ENCODE results near the gene STRC. TPM values are rescaled to one million over a fixed set of nuclear protein-coding genes. Genes with fewer than 3 reads are reported as not detected.
"Not testable (repeated sequence)": the region's sequence is repeated elsewhere in the genome, so short reads cannot be mapped to it uniquely, and the experiment has no call there.

Gene STRC
- total and polyA plus RNA-seq, 3 donors from 2014 or later, result 10.1 to 20.1 (median 10.6) TPM

- H3K36me3 ChIP-seq (ENCODE audit: low read depth, missing control alignments); H3K9me3 ChIP-seq; intact Hi-C loops (cut with DNase I; ENCODE audit: low total_unique reads); H3K27me3 ChIP-seq; H3K4me1 ChIP-seq; H3K27ac ChIP-seq; DNase-seq; H3K4me3 ChIP-seq: not testable (repeated sequence)
- 60% methylated on average over 1 of the region's 2 CpGs; no CpG with 5 or more reads in 1 of the 2 donors for WGBS, 2 donors
These were observed 52.0 kb downstream of the STRC start for GRCh38 chr15:43566615-43567014.

- DNase-seq; H3K9me3 ChIP-seq; H3K4me1 ChIP-seq; intact Hi-C loops (cut with DNase I; ENCODE audit: low total_unique reads); H3K4me3 ChIP-seq; H3K27ac ChIP-seq; H3K36me3 ChIP-seq (ENCODE audit: low read depth, missing control alignments); H3K27me3 ChIP-seq: not testable (repeated sequence)
- WGBS, 2 donors, result no CpG with 5 or more reads among the region's 8 CpGs
These were observed 54.8 kb downstream of the STRC start for GRCh38 chr15:43563793-43564192.

- WGBS, 2 donors, result no CpG with 5 or more reads among the region's 3 CpGs
- H3K36me3 ChIP-seq (ENCODE audit: low read depth, missing control alignments); H3K27ac ChIP-seq; H3K27me3 ChIP-seq; DNase-seq; intact Hi-C loops (cut with DNase I; ENCODE audit: low total_unique reads); H3K4me1 ChIP-seq; H3K4me3 ChIP-seq; H3K9me3 ChIP-seq: not testable (repeated sequence)
These were observed 55.8 kb downstream of the STRC start for GRCh38 chr15:43562753-43563152.

- TF ChIP-seq POLR2A (IDR thresholded peaks at IDR 0.05), result no peak
- TF ChIP-seq CTCF (IDR thresholded peaks at IDR 0.05), result no peak
- Histone ChIP-seq H3K27ac (no peak overlapping the region), H3K9me3 (no peaks in the 10 kb centered on the region), H3K4me1 (no peaks in the 10 kb centered on the region), H3K27me3 (no peaks in the 10 kb centered on the region), H3K4me3 (no peak overlapping the region), H3K36me3 (ENCODE audit: low read depth, missing control alignments) (no peaks in the 10 kb centered on the region)
- intact Hi-C loops (cut with DNase I; ENCODE audit: low total_unique reads), result no loop called here
- 64 to 75% methylated on average over 2 of the region's 2 CpGs for WGBS, 2 donors
- no peak for DNase-seq
These were observed 65.6 kb downstream of the STRC start for GRCh38 chr15:43552986-43553385.

GRCh38 chr15:43552256-43552655 is 66.3 kb downstream of the STRC start:
- Histone ChIP-seq H3K9me3 (no peaks in the 10 kb centered on the region), H3K27ac (no peak overlapping the region), H3K27me3 (no peaks in the 10 kb centered on the region), H3K4me3 (no peak overlapping the region), H3K4me1 (no peaks in the 10 kb centered on the region), H3K36me3 (ENCODE audit: low read depth, missing control alignments) (no peaks in the 10 kb centered on the region)
- no peak for DNase-seq
- intact Hi-C loops (cut with DNase I; ENCODE audit: low total_unique reads), result no loop called here
- WGBS, 2 donors, result 93 to 97% methylated on average over 4 of the region's 4 CpGs
- TF ChIP-seq CTCF (IDR thresholded peaks at IDR 0.05), result no peak
- no peak for TF ChIP-seq POLR2A (IDR thresholded peaks at IDR 0.05)

- Histone ChIP-seq H3K36me3 (ENCODE audit: low read depth, missing control alignments) (no peaks in the 10 kb centered on the region), H3K27ac (peak overlapping the region in 1 of 2 donors; percentile 47), H3K4me1 (no peaks in the 10 kb centered on the region), H3K9me3 (no peaks in the 10 kb centered on the region), H3K27me3 (no peaks in the 10 kb centered on the region), H3K4me3 (no peak overlapping the region)
- TF ChIP-seq POLR2A (IDR thresholded peaks at IDR 0.05), result no peak
- no peak for TF ChIP-seq CTCF (IDR thresholded peaks at IDR 0.05)
- 38 to 42% methylated on average over 10 of the region's 10 CpGs for WGBS, 2 donors
- intact Hi-C loops (cut with DNase I; ENCODE audit: low total_unique reads), result no loop called here
- no peak for DNase-seq
These were observed 67.9 kb downstream of the STRC start for GRCh38 chr15:43550527-43551363.

Small RNA genes lying within 50 kb of the gene (small RNA-seq; reads per million reads assigned to genes)
- 0 reads per million in 2 donors for gene PDIA3P2
- 0 reads per million in 2 donors for gene RNU6-554P
- gene RNU6-610P, result 0 reads per million in 2 donors

Other genes starting within 250 kb of the STRC start
- gene ZSCAN29, start 247.8 kb downstream of the STRC start, total RNA-seq, result 10 to 100 TPM; 25.3 to 42.8 TPM
- 62.5 TPM for gene ZSCAN29, start 247.8 kb downstream of the STRC start, polyA plus RNA-seq (ENCODE audit: insufficient read depth, low read depth, low replicate concordance)
- gene TUBGCP4, start 247.7 kb downstream of the STRC start, total RNA-seq, result 10 to 100 TPM; 13.3 to 20.5 TPM
- 18.0 TPM for gene TUBGCP4, start 247.7 kb downstream of the STRC start, polyA plus RNA-seq (ENCODE audit: insufficient read depth, low read depth, low replicate concordance)
- 100 to 1,000 TPM; 112 to 133 TPM for gene TP53BP1, start 125.6 kb downstream of the STRC start, total RNA-seq
- 50.0 TPM for gene TP53BP1, start 125.6 kb downstream of the STRC start, polyA plus RNA-seq (ENCODE audit: insufficient read depth, low read depth, low replicate concordance)
- 10 to 100 TPM; 17.7 to 19.1 TPM for gene MAP1A, start 101.2 kb downstream of the STRC start, total RNA-seq
- 11.4 TPM for gene MAP1A, start 101.2 kb downstream of the STRC start, polyA plus RNA-seq (ENCODE audit: insufficient read depth, low read depth, low replicate concordance)
- 100 to 1,000 TPM; 138 to 165 TPM for gene PPIP5K1, start 28.6 kb downstream of the STRC start, total RNA-seq
- gene PPIP5K1, start 28.6 kb downstream of the STRC start, polyA plus RNA-seq (ENCODE audit: insufficient read depth, low read depth, low replicate concordance), result 44.9 TPM
- gene CKMT1B, start 24.8 kb downstream of the STRC start, total RNA-seq, result under 1 TPM in 1 of 2 donors, not detected in 1; 0.56 TPM
- gene CKMT1B, start 24.8 kb downstream of the STRC start, polyA plus RNA-seq (ENCODE audit: insufficient read depth, low read depth, low replicate concordance), result 0.57 TPM
- 10 to 100 TPM; 29.7 to 49.6 TPM for gene CATSPER2, start 30.0 kb upstream of the STRC start, total RNA-seq
- 59.0 TPM for gene CATSPER2, start 30.0 kb upstream of the STRC start, polyA plus RNA-seq (ENCODE audit: insufficient read depth, low read depth, low replicate concordance)
- gene CKMT1A, start 75.1 kb upstream of the STRC start, total RNA-seq, result 1 to 10 TPM in 1 of 2 donors, under 1 TPM in 1; 0.68 to 1.2 TPM
- gene CKMT1A, start 75.1 kb upstream of the STRC start, polyA plus RNA-seq (ENCODE audit: insufficient read depth, low read depth, low replicate concordance), result 1.4 TPM
- 100 to 1,000 TPM; 113 to 120 TPM for gene PDIA3, start 127.6 kb upstream of the STRC start, total RNA-seq
- 373 TPM for gene PDIA3, start 127.6 kb upstream of the STRC start, polyA plus RNA-seq (ENCODE audit: insufficient read depth, low read depth, low replicate concordance)
- gene ELL3, start 158.2 kb upstream of the STRC start, total RNA-seq, result 10 to 100 TPM; 16.9 to 18.6 TPM
- gene ELL3, start 158.2 kb upstream of the STRC start, polyA plus RNA-seq (ENCODE audit: insufficient read depth, low read depth, low replicate concordance), result 66.3 TPM
- 100 to 1,000 TPM; 823 to 834 TPM for gene SERF2, start 173.5 kb upstream of the STRC start, total RNA-seq
- 745 TPM for gene SERF2, start 173.5 kb upstream of the STRC start, polyA plus RNA-seq (ENCODE audit: insufficient read depth, low read depth, low replicate concordance)
- 10 to 100 TPM in 1 of 2 donors, 1 to 10 TPM in 1; 7.0 to 11.7 TPM for gene SERINC4, start 181.4 kb upstream of the STRC start, total RNA-seq
- 11.7 TPM for gene SERINC4, start 181.4 kb upstream of the STRC start, polyA plus RNA-seq (ENCODE audit: insufficient read depth, low read depth, low replicate concordance)
- 10 to 100 TPM; 15.4 to 35.7 TPM for gene HYPK, start 181.8 kb upstream of the STRC start, total RNA-seq
- gene HYPK, start 181.8 kb upstream of the STRC start, polyA plus RNA-seq (ENCODE audit: insufficient read depth, low read depth, low replicate concordance), result 9.6 TPM
- gene MFAP1, start 205.9 kb upstream of the STRC start, total RNA-seq, result 10 to 100 TPM; 22.5 to 28.6 TPM
- gene MFAP1, start 205.9 kb upstream of the STRC start, polyA plus RNA-seq (ENCODE audit: insufficient read depth, low read depth, low replicate concordance), result 29.2 TPM
- gene WDR76, start 208.2 kb upstream of the STRC start, total RNA-seq, result 10 to 100 TPM in 1 of 2 donors, 1 to 10 TPM in 1; 7.9 to 16.9 TPM
- 9.5 TPM for gene WDR76, start 208.2 kb upstream of the STRC start, polyA plus RNA-seq (ENCODE audit: insufficient read depth, low read depth, low replicate concordance)

All from testis (tissue), 3 donors.